NCI-H2081 (cell line): ENCODE data around the gene ME3.
"Not testable (repeated sequence)": the region's sequence is repeated elsewhere in the genome, so short reads cannot be mapped to it uniquely, and the experiment has no call there.

Source experiments
- DNase-seq, 2 experiments: peaks; one replicate each; lab custom pipeline; 2025; lab: John Stamatoyannopoulos, UW

The ME3 gene

DNA sequence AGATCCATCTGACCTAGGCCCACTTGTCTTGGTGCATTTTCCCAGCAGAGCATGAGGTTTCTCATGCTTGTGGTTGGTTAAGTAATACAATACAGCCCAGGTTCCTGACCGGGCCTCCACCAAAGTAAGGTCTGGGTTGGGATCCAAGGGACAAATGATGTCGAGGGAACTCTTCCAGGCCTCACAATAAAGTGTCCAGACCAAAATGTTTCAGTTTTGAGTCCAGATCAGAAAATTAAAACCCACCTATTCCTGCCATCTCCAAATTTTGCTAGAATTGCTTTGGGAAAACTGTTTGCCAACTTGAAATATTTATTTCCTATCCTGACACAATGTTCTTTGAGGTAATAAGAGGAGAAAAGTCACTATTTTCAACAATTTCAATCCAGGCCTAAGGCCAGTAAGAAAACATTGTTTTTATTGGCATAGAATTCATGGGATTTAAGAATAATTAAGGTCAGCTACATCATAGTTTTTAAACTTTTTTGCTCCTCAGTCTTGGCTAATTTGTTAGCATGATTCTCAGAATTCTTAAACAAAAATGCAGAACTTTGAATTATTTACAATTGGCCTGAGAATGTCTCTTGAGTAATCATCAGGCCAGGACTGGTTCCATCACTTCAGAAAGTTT is 51.4 kb downstream of the ME3 start:
- no peak for DNase-seq

GRCh38 chr11:86619428-86619827 is 53.0 kb downstream of the ME3 start:
- DNase-seq, result not testable (repeated sequence)

DNA sequence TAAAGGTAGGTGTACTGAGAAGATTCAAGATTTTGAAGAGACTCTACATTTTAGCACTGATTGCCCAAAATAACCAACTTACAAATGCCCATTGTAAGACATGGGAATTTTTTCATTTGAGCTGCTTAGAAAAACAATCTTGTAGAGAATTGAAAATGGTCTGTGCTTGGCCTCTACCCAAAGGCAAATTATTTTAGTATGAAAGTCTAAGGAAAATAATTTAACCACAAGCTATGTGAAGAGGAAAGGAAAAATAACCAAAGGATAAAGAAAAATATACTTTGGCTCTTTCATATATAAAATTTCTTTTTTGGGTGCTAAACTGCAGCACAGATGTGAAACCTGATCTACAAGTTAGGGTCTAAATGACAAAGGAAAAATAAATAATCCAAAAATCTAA is 54.9 kb downstream of the ME3 start:
- DNase-seq, result no peak

- DNase-seq, result no peak
Observed at GRCh38 chr11:86615487-86615886, 56.9 kb downstream of the ME3 start.

- DNase-seq, result no peak
Observed at GRCh38 chr11:86610559-86611341, 61.7 kb downstream of the ME3 start.

- peak; percentile 23 to 41 for DNase-seq
Observed at GRCh38 chr11:86608251-86608799, 64.1 kb downstream of the ME3 start.

DNA sequence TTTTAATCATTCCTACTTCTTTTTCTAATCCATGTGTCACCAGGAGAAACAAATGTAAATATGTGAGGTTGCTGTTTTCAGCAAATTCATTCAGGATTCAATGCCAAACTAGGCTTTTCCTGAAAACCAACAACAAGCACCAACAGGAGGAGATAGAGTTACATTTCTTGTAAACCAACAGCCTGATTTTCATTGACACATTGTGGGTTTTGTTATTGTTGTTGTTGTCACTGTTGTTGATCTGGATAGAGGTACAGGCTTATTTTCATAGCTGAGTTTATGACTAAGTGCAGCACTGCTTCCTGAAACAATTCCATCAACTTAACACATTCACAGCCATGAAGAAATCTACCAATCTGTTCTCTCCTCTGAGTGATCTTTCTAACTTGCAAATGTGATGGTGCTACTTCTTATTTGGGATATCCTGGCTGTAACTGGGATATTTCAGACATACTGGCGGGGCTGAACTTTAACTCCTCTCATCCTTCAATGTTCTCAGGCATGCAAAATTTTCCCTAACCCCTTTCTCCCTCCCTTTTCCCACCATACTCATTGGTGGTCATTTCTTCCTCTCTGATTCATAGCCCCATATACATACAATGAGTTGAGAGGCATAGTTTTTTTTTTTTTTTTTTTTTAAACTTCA is 65.5 kb downstream of the ME3 start:
- no peak for DNase-seq

DNA sequence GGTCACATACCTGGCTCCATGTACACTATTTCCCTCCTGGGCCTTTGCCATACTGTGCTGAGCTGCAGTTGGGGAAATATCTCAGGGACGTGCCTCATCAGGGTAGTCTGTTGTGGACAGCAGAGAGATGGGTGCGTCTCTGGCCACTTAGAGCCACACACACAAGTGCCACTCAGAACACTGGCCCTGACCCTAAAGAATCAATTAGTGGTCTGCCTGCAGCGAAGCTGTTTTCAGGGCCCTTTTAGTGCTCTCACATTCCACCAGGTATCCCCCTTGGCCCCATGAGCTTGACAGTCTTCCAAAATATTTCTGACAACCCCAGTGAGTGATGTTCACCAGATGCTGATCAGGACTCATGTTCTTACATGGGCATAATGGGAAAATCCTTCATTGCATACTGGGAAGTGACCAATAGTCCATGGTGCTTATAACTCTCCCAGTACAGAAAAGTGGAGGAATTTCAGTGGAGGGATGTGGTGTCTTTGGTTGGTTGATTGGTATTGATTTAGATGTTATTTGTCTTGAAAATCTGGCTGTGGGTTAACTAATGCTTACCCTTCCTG is 66.1 kb downstream of the ME3 start:
- no peak for DNase-seq

DNA sequence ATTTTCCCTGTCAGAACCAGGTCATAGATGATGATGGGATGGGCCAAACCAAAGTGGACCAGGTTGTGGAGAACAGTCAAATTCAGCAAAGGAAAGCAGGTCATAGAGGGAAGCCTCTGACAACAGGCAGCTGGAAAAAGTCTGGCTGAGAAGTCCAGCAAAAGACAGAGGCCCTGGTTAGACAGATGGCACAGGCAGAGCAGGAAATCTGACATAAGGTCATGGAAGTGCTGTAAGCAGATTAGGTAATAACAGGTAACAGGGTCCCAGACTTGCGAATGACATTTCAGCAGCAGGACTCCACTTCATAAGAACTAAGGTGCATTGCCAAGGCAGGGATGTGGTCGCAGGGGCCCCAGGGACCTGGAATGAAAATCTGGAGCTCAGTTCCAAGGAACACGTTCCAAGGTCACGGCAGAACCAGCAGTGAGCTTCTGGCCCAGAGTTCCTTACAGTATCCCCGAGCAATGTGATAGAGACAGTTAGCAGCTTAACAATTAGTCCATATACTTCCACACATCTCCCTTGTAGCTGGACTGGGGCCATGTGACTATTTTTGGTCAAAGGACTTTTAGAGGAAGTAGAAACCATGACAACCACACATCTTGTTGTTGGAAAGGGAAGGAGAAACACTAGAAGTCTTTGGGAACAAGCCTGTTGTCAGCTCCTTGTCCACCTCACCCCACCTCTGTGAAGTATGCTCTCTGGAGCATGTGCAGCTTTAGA is 75.4 kb downstream of the ME3 start:
- DNase-seq, result no peak

GRCh38 chr11:86595955-86596354 is 76.5 kb downstream of the ME3 start:
- no peak for DNase-seq

GRCh38 chr11:86595451-86595850 is 77.0 kb downstream of the ME3 start:
- DNase-seq, result no peak

DNA sequence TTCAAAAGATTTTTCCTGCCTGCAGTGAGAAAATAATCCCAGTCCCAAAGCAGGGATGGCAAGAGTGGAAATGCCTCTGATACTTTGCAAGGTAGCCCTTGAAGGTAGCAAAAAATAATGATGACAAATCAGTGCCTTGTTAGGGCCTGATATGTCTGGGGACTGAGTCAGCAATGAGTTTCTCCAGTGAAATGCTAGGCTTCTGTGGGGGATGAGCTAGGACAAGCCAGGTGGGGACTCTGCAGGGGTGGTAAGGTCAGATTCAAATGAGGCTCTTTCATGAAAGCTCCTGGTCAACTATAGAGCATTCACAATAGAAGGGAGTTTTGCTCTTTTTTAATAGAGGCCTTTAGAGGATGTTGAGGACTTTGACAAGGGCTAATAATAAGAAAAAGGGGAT is 77.7 kb downstream of the ME3 start:
- no peak for DNase-seq

- DNase-seq, result no peak
Observed at GRCh38 chr11:86593833-86594232, 78.6 kb downstream of the ME3 start.

GRCh38 chr11:86592659-86593451 is 79.6 kb downstream of the ME3 start:
- DNase-seq, result peak; percentile 53 to 81

GRCh38 chr11:86592047-86592591 is 80.3 kb downstream of the ME3 start:
- DNase-seq, result no peak

DNA sequence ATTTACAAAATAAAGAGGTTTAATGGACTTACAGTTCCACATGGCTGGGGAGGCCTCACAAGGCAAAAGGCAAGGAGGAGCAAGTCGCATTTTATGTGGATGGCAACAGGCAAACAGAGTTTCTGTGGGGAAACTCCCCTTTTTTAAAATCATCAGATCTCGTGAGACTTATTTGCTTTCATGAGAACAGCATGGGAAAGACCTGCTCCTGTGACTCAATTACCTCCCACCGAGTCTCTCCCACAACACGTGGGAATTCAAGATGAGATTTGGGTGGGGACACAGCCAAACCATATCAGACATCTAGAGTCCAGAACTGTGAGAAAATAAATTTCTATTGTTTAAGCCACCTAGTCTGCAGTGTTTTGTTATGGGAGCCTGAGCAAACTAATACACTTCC is 80.8 kb downstream of the ME3 start:
- no peak for DNase-seq

- DNase-seq, result no peak
Observed at GRCh38 chr11:86589856-86590589, 82.4 kb downstream of the ME3 start.

DNA sequence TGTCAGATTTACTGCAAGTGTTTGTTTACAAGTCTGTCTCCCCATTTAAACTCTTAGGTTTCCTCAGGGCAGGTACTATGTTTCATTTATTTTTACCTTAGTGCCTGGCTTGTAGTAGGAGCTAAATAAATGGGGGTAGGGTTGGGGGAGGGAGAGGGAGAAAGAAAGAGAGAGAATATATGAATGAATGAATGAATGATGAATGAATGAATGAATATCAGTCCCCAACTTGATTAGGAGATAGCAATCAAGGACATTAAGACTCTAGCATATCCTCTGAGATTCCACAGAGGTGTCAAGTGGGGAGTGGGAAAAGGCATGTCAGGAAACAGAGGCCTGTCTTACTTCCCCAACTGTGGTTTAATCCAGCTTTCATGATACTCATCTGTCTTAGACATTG is 83.2 kb downstream of the ME3 start:
- DNase-seq, result no peak

GRCh38 chr11:86588566-86589090 is 83.8 kb downstream of the ME3 start:
- peak; percentile 43 to 77 for DNase-seq
